Effector memory CD8-positive, alpha-beta T cell (primary cell): Measurements from ENCODE around the gene LSM4.
"Not testable (repeated sequence)": the region's sequence is repeated elsewhere in the genome, so short reads cannot be mapped to it uniquely, and the experiment has no call there.

Source experiments
- ATAC-seq: fragments of 150-1000 bp; cut with Tn5 transposase; replicated peaks from 2 replicates; pipeline ENCODE4 v1.10.0; 2021; ENCODE audit warnings: mild to moderate bottlenecking, moderate library complexity
- DNase-seq, 3 experiments: peaks; one replicate each; pipeline ENCODE4 v3.0.0; 2021
- H3K27ac Mint-ChIP-seq, 2 donors: one replicate each; pipeline ENCODE4 v1.8.0; 2022; ENCODE audit warnings: mild to moderate bottlenecking in 2 of 2, mixed read lengths in 2 of 2, moderate library complexity in 2 of 2
- H3K27me3 Mint-ChIP-seq, 2 donors: one replicate each; pipeline ENCODE4 v1.8.0; 2022; ENCODE audit warnings: mixed read lengths in 2 of 2
- H3K36me3 Mint-ChIP-seq: one replicate; pipeline ENCODE4 v1.8.0; 2022; ENCODE audit warnings: mild to moderate bottlenecking, moderate library complexity, mixed read lengths; ENCODE audit not compliant: insufficient read depth
- H3K4me1 Mint-ChIP-seq, 2 donors: one replicate each; pipeline ENCODE4 v1.8.0; 2022; ENCODE audit warnings: low read depth in 2 of 2, mixed read lengths in 2 of 2
- H3K4me3 Mint-ChIP-seq, 2 donors: one replicate each; pipeline ENCODE4 v1.8.0; 2022; ENCODE audit warnings: mild to moderate bottlenecking in 2 of 2, mixed read lengths in 2 of 2, moderate library complexity in 2 of 2
- H3K9me3 Mint-ChIP-seq, 2 donors: one replicate each; pipeline ENCODE4 v1.8.0; 2022; ENCODE audit warnings: mixed read lengths in 2 of 2

The LSM4 gene

GRCh38 chr19:18350490-18350889 is 27.6 kb upstream of the LSM4 start:
- ATAC-seq (no peak), DNase-seq (no peak)
- Mint-ChIP-seq H3K4me1 (peaks cover 4 to 11% of the 10 kb centered on the region in 2 donors), H3K4me3 (no peak overlapping the region), H3K36me3 (peaks cover 26% of the 10 kb centered on the region), H3K27me3 (no peaks in the 10 kb centered on the region), H3K9me3 (no peaks in the 10 kb centered on the region), H3K27ac (no peak overlapping the region)

- Mint-ChIP-seq H3K4me1 (peaks cover 4 to 11% of the 10 kb centered on the region in 2 donors), H3K36me3 (peaks cover 20% of the 10 kb centered on the region), H3K9me3 (no peaks in the 10 kb centered on the region), H3K27ac (no peak overlapping the region), H3K27me3 (no peaks in the 10 kb centered on the region), H3K4me3 (no peak overlapping the region)
- ATAC-seq (no peak), DNase-seq (no peak)
Measured at GRCh38 chr19:18349524-18350128, 26.8 kb upstream of the LSM4 start.

DNA sequence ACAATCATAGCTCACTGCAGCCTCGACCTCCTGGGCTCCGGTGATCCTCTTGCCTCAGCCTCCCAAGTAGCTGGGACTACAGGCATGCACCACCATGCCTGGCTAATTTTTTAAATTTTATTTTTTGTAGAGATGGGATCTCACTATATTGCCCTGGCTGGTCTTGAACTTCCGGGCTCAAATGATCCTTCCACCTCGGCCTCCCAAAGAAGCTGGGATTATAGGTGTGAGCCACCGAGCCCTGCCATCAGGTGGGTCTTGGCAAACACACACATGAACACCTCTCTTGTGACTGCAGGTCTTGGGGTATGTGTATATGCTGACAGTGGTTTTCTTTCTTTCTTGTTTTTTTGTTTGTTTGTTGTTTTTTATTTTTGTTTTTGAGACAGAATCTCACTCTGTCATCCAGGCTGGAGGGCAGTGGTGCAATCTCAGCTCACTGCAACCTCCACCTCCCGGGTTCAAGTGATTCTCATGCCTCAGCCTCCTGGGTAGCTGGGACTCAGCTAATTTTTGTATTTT is 26.0 kb upstream of the LSM4 start:
- Mint-ChIP-seq H3K27ac (peak overlapping the region in 1 of 2 donors; percentile 52), H3K36me3 (peaks cover 24% of the 10 kb centered on the region), H3K4me1 (peaks cover 4 to 11% of the 10 kb centered on the region in 2 donors)
- not testable (repeated sequence) for H3K9me3 Mint-ChIP-seq, H3K4me3 Mint-ChIP-seq, ATAC-seq, DNase-seq, H3K27me3 Mint-ChIP-seq

- no peak for ATAC-seq
- no peak for DNase-seq
- no peak overlapping the region for H3K4me3 Mint-ChIP-seq
- H3K36me3 Mint-ChIP-seq, result peaks cover 29% of the 10 kb centered on the region
- no peaks in the 10 kb centered on the region for H3K27me3 Mint-ChIP-seq
- no peak overlapping the region for H3K27ac Mint-ChIP-seq
- no peaks in the 10 kb centered on the region for H3K9me3 Mint-ChIP-seq
- peaks cover 4 to 11% of the 10 kb centered on the region in 2 donors for H3K4me1 Mint-ChIP-seq
Measured at GRCh38 chr19:18348171-18348570, 25.3 kb upstream of the LSM4 start.

DNA sequence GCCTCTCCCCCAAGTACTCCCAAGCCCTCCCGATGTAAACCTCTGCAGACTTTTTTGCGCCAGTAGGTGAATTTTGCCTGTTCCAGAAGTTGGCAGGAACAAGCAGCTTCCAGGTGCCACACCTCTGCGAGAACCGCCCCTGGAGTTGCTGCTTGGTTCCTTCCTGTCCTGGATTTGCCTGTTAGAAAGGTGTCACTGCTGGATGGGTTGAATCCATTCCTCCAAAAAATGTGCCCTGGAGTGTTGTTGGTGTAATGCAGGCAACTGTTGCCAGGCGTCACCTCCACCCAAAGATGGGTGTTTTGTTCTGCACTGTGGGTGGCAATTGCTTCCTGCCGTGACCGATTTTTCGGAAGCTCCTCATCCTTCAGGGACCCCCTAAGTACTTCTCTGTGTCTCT is 23.2 kb upstream of the LSM4 start:
- Mint-ChIP-seq H3K4me1 (peaks cover 14 to 19% of the 10 kb centered on the region in 2 donors), H3K27ac (no peak overlapping the region), H3K9me3 (no peaks in the 10 kb centered on the region), H3K27me3 (no peaks in the 10 kb centered on the region), H3K36me3 (peaks cover 30% of the 10 kb centered on the region), H3K4me3 (no peak overlapping the region)
- no peak for DNase-seq
- no peak for ATAC-seq

DNA sequence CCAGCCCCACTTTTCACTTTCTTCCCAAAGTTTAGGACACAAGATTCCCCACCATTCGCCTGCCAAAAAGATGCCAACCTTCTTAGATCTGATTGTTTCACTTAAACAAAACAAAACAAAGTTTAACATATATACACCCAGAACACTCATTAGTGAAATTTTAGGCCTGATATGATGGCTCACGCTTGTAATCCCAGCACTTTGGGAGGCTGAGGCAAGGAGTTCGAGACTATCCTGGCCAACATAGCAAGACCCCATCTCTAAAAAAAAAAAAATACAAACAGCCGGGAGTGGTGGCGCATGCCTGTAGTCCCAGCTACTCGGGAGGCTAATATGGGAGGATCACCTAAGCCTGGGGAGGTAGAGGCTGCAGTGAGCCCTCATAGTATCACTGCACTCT is 22.4 kb upstream of the LSM4 start:
- ATAC-seq, result no peak
- no peak overlapping the region for H3K4me3 Mint-ChIP-seq
- no peaks in the 10 kb centered on the region for H3K27me3 Mint-ChIP-seq
- no peak for DNase-seq
- H3K9me3 Mint-ChIP-seq, result no peaks in the 10 kb centered on the region
- no peak overlapping the region for H3K27ac Mint-ChIP-seq
- peaks cover 14 to 19% of the 10 kb centered on the region in 2 donors for H3K4me1 Mint-ChIP-seq
- H3K36me3 Mint-ChIP-seq, result peaks cover 33% of the 10 kb centered on the region

GRCh38 chr19:18344582-18344950 is 21.7 kb upstream of the LSM4 start:
- Mint-ChIP-seq H3K4me3 (no peak overlapping the region), H3K27ac (no peak overlapping the region), H3K9me3 (no peaks in the 10 kb centered on the region), H3K4me1 (peaks cover 17 to 22% of the 10 kb centered on the region in 2 donors), H3K36me3 (peaks cover 33% of the 10 kb centered on the region), H3K27me3 (no peaks in the 10 kb centered on the region)
- no peak for ATAC-seq
- no peak for DNase-seq

DNA sequence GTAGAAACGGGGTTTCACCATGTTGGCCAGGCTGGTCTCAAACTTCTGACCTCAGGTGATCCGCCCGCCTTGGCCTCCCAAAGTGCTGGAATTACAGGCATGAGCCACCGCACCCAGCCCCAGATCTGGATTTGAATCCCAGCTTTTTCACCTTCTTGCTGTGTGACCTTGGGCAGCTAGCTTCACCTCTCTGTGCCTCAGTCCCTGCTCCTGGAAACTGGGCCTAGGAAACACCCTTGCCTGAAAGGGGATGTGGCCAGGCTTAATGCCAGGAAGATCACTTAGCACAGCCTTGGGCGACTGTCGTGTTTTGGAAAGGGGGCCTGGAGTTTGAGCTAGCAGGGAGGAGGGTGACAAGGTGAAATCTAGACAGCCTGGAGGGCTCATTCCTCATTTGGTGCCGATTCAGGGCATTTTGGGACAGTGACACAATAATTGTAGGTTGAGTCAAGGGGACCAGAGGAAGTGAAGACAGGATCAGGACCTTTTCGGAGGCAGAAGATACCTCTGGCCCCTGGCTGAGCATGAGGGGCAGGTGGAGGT is 19.3 kb upstream of the LSM4 start:
- no peaks in the 10 kb centered on the region for H3K27me3 Mint-ChIP-seq
- peaks cover 12 to 19% of the 10 kb centered on the region in 2 donors for H3K4me1 Mint-ChIP-seq

GRCh38 chr19:18340990-18341868 is 18.4 kb upstream of the LSM4 start:
- ATAC-seq (peak; percentile 74), DNase-seq (peak in 2 of 3 experiments; percentile 32 to 41)
- Mint-ChIP-seq H3K27me3 (no peaks in the 10 kb centered on the region), H3K36me3 (peaks cover 22% of the 10 kb centered on the region), H3K9me3 (no peaks in the 10 kb centered on the region), H3K4me1 (peaks cover 12 to 17% of the 10 kb centered on the region in 2 donors), H3K4me3 (peak overlapping the region; percentile 82 to 87), H3K27ac (peak overlapping the region; percentile 87 to 89)

More for the DNA sequence above, 19.3 kb upstream of the LSM4 start:
- Mint-ChIP-seq H3K27ac (peak overlapping the region in 1 of 2 donors; percentile 72), H3K9me3 (no peaks in the 10 kb centered on the region), H3K4me3 (peak overlapping the region in 1 of 2 donors; percentile 87), H3K36me3 (peaks cover 22% of the 10 kb centered on the region)
- DNase-seq (no peak), ATAC-seq (no peak)

DNA sequence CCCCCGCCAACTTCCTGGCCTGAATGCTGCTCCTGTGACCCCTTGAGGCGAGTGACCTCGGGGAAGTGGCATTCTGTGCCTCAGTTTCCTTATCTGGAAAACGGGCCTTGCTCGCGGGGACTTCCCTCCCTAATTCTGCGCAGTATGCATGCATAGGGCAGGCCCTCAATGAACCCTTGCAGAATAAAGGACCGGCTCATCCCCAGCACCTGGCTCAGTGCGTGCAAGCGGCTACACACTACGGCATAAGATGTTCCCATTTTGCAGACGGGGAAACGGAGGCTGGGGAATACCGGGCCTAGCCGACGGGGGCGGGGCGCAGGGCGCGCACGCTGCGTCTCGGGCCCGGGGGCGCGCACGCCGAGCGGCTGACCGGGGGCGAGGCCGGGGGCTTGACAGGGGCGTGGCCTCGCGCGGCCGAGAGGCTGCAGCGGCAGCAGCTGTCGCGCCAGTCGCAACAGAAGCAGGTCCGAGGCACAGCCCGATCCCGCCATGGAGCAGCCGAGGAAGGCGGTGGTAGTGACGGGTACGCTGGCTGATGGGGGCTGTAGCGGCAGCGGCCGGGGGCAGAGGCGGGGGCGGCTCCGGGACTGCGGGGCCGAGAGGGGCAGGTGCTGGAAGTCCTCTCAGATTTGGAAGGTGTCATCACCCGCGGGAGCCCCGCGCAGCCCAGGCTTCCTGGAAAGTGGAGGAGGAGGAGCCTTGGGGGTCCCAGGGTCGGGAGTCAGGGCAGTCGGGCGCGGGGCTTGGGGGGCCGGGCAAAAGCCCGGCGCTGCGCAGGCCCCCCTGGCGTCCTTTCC is 17.5 kb upstream of the LSM4 start, which contains the start of gene PGPEP1:
TSS of gene PGPEP1 (plus strand) at position 409 of the 800 bp plus-strand sequence. CDS start at position 493, 84 bp downstream.
- peaks cover 12 to 14% of the 10 kb centered on the region in 2 donors for H3K4me1 Mint-ChIP-seq
- H3K27ac Mint-ChIP-seq, result peak within 1 kb of the TSS; percentile 87 to 89
- peak; percentile 43 to 55 (median 51) for DNase-seq
- ATAC-seq, result peak; percentile 64
- no peaks in the 10 kb centered on the region for H3K27me3 Mint-ChIP-seq
- H3K4me3 Mint-ChIP-seq, result peak within 1 kb of the TSS; percentile 82 to 87
- peaks cover 18% of the 10 kb centered on the region for H3K36me3 Mint-ChIP-seq
- H3K9me3 Mint-ChIP-seq, result no peaks in the 10 kb centered on the region

- ATAC-seq (no peak), DNase-seq (no peak)
- Mint-ChIP-seq H3K27me3 (no peaks in the 10 kb centered on the region), H3K36me3 (peaks cover 17% of the 10 kb centered on the region), H3K27ac (peak overlapping the region; percentile 31 to 87), H3K4me1 (peaks cover 12 to 14% of the 10 kb centered on the region in 2 donors), H3K9me3 (no peaks in the 10 kb centered on the region), H3K4me3 (peak overlapping the region; percentile 82 to 87)
Measured at GRCh38 chr19:18339723-18340122, 16.8 kb upstream of the LSM4 start.

DNA sequence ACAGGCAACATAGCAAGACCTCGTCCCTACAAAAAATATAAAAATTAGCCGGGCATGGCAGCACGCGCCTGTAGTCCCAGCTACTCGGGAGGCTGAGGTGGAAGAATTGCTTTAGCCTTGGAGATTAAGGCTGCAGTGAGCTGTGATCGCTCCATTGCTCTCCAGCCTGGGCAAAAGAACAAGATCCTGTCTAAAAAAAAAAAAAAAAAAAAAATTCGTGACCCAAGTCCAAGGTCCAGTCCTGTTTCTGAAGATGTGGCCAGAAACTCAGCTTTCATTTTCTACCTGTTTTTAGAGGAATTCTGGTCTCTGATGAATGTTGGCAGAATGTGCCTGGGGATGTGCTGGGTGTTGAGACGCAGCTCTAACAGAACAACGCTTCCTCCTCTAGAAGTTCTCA is 15.7 kb upstream of the LSM4 start:
- no peak overlapping the region for H3K4me3 Mint-ChIP-seq
- H3K27ac Mint-ChIP-seq, result peak overlapping the region in 1 of 2 donors; percentile 49

GRCh38 chr19:18336121-18336520 is 13.2 kb upstream of the LSM4 start:
- no peak for DNase-seq
- no peak overlapping the region for H3K4me3 Mint-ChIP-seq
- H3K9me3 Mint-ChIP-seq, result no peaks in the 10 kb centered on the region
- no peaks in the 10 kb centered on the region for H3K27me3 Mint-ChIP-seq
- no peak for ATAC-seq
- peaks cover 3% of the 10 kb centered on the region for H3K36me3 Mint-ChIP-seq
- no peak overlapping the region for H3K27ac Mint-ChIP-seq
- H3K4me1 Mint-ChIP-seq, result peaks cover 4 to 5% of the 10 kb centered on the region in 2 donors

More for the DNA sequence above, 15.7 kb upstream of the LSM4 start:
- H3K9me3 Mint-ChIP-seq, result no peaks in the 10 kb centered on the region
- no peak for ATAC-seq
- no peaks in the 10 kb centered on the region for H3K27me3 Mint-ChIP-seq
- peaks cover 10% of the 10 kb centered on the region for H3K36me3 Mint-ChIP-seq
- no peak for DNase-seq
- peaks cover 12 to 14% of the 10 kb centered on the region in 2 donors for H3K4me1 Mint-ChIP-seq
